Cardiac fibroblast (primary cell): ENCODE results near the gene ADAP2.

Source experiments
- DNase-seq, 2 donors: peaks; one replicate each; pipeline versions ENCODE4 v3.0.0 to v3.0.0-alpha.2; 2010; ENCODE audit warnings: low read depth in 2 of 2
- H3K4me3 ChIP-seq, 2 donors: replicated peaks in 1 of 2; 1 replicate in 1 of 2; 2 replicates in 1 of 2; pipeline ENCODE4 v1.5.1; 2011; ENCODE audit warnings: low read depth in 2 of 2, low read length in 2 of 2, mild to moderate bottlenecking in 2 of 2, moderate library complexity in 1 of 2
- TF ChIP-seq, protein P1 (sequence below): IDR thresholded peaks from one replicate; pipeline ENCODE4 v1.5.1; 2011; ENCODE audit warnings: low read depth, mild to moderate bottlenecking, low read length, inconsistent platforms

ADAP2 gene, protein sequence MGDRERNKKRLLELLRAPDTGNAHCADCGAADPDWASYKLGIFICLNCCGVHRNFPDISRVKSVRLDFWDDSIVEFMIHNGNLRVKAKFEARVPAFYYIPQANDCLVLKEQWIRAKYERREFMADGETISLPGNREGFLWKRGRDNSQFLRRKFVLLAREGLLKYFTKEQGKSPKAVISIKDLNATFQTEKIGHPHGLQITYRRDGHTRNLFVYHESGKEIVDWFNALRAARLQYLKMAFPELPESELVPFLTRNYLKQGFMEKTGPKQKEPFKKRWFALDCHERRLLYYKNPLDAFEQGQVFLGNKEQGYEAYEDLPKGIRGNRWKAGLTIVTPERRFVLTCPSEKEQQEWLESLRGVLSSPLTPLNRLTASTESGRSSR

DNA sequence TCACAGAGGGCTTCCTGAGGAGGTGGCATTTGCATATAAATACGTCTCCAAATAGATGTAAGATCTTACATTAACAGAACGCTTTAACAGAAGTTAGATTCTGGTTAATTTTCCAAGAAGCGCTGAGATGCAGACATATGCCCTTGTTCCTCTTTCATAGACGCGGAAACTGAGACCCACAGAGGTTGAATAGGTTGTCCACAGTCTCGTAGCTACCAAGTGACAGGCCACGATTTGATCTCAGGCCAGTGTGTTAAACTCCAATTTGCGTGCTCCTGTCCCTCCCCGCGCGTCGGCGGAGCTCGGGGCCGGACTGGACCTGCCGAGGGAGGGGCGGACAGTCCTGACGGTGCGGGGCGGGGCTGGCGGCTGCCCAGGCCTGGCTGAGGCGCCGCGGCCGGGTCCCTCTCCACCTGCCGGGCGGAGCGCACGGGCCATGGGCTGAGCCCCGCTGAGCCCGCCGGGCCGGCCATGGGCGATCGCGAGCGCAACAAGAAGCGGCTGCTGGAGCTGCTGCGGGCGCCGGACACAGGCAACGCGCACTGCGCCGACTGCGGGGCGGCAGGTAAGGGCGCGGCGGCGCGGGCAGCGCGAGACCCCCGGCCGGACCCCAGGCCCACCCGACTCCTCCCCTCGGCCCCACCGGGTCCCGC is at the start of gene ADAP2:
Gene ADAP2, plus strand, starts transcription at position 402 of the 653 bp plus-strand sequence. Its CDS starts 70 bp downstream, at position 472.
- DNase-seq, result no peak
- peak within 1 kb of the TSS; percentile 29 to 30 for H3K4me3 ChIP-seq
- TF ChIP-seq, protein P1, sequence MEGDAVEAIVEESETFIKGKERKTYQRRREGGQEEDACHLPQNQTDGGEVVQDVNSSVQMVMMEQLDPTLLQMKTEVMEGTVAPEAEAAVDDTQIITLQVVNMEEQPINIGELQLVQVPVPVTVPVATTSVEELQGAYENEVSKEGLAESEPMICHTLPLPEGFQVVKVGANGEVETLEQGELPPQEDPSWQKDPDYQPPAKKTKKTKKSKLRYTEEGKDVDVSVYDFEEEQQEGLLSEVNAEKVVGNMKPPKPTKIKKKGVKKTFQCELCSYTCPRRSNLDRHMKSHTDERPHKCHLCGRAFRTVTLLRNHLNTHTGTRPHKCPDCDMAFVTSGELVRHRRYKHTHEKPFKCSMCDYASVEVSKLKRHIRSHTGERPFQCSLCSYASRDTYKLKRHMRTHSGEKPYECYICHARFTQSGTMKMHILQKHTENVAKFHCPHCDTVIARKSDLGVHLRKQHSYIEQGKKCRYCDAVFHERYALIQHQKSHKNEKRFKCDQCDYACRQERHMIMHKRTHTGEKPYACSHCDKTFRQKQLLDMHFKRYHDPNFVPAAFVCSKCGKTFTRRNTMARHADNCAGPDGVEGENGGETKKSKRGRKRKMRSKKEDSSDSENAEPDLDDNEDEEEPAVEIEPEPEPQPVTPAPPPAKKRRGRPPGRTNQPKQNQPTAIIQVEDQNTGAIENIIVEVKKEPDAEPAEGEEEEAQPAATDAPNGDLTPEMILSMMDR, result no peak

DNA sequence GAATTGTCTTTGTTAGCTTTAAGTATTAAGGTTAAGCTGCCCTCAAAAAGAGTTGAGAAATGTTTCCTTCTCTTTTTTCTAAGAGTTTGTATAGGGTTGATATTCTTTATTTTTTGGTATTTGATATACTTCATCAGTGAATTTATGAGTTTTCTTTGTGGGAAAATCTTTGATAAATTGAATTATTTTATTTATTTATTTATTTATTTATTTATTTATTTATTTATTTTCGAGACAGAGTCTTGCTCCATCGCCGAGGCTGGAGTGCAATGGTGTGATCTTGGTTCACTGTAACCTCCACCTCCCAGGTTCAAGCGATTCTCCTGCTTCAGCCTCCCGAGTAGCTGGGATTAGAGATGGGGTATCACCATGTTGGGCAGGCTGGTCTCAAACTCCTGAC is 35.6 kb upstream of the ADAP2 start:
- TF ChIP-seq, protein P1, result no peak
- DNase-seq, result no peak
- H3K4me3 ChIP-seq, result no peak overlapping the region

DNA sequence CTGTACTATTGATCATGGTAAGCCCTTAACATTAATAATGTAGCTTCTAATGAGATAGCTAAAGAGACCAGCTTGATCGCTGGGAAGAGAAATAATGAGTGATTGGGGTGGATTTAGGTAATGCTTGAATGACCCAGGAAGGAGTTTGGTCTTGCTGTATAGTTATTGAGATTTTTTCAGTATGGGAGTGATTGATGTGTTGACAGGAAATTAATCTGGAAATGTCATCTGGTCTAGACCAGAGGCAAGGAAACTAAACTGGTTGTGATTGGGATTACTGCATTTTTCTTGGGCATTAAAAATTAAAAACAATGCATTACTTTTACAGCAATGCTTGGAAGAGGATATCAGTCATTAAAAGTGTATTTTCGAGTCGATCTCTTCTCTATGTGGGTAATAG is 27.5 kb upstream of the ADAP2 start:
- DNase-seq, result no peak
- TF ChIP-seq, protein P1, result no peak
- H3K4me3 ChIP-seq, result no peak overlapping the region

DNA sequence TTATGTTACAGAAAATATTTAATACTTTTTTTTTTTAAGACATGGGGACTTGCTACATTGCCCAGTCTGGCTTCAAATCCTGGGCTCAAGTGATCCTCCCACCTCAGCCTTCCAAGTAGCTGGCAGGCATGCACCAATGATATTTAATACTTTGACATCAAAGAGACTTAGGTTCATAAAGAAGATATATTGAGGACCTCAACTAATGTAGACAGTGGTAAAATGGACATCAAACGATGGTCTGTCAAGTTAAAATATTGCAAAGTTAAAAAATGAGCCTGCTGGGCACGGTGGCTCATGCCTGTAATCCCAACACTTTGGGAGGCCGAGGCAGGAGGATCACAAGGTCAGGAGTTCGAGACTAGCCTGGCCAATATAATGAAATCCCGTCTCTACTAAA is 24.4 kb upstream of the ADAP2 start:
- TF ChIP-seq, protein P1, result no peak
- no peak overlapping the region for H3K4me3 ChIP-seq
- DNase-seq, result no peak

DNA sequence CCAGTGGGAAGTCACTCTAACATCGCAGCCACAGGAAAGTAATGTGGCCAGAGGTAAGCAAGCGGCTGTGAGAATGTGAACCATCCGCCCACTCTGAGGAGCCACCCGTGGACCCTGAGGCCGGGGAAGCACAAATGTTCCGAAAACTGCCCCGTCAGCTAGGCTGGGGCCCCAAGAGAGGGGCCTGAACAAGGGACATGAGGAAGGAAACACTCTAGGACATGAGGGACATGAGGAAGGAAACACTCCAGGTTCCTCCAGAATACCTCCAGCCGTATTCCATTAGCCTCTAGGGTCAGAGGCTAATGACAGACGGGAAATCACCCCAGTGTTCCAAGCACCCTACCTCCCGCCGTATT is 16.0 kb upstream of the ADAP2 start:
- no peak for DNase-seq
- TF ChIP-seq, protein P1, result no peak
- peak overlapping the region; percentile 86 to 91 for H3K4me3 ChIP-seq

DNA sequence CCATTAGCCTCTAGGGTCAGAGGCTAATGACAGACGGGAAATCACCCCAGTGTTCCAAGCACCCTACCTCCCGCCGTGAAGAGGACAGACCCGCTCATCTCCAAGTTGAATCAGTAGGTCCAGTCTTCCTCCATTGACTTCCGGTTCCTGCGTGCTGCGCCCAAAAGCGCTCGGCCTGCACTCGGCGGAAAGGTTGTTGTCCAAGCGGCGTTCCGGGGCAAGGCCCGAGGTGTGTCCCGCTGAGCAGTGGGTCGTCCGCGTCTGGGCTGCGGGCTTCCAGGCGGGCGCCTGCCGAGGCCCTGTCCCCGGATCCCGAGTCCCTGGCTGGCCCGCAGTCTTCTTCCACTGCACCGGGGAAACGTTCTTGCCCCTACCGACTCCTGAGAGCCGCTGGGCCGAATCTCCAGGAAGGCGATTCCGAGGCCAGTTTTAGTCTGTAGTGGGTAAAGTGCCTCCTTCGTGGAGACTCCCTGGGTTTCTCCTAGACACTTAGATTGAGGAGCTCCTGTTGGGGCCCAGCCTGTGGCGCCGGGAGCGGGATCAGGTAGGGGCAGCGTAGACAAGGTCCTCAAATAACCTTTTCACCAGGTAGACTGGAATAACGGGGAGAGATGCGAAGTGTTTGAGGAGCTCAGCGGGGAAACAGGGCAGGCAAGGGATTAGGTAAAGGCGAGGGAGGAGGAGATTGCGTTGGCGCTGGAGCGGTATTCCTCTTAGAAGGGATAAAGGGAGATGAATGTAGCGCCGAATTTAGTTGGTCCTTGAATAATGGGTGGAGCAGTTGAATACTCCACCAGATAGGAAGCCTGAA is 15.4 kb upstream of the ADAP2 start, which contains the start of gene TEFM:
Gene TEFM, minus strand, starts transcription at position 138 of the 811 bp plus-strand sequence. Its CDS starts 40 bp downstream, at position 98.
- peak within 1 kb of the TSS; percentile 86 to 91 for H3K4me3 ChIP-seq
- DNase-seq, result peak; percentile 93 to 94
- TF ChIP-seq, protein P1, result no peak
